PC-3 (cell line): ENCODE measurements around the gene MID1.

ENCODE experiments used
- CTCF ChIP-seq: fragments of 300-600 bp; sonication (generic); conservative IDR thresholded peaks from 2 replicates; pipeline ENCODE4 v1.5.1; 2017; ENCODE audit warnings: antibody characterized with exemption, low read depth, mild to moderate bottlenecking, low read length
- EZH2 ChIP-seq: fragments of 300-600 bp; sonication (generic); IDR thresholded peaks from one replicate; pipeline ENCODE4 v1.6.1; 2017; ENCODE audit warnings: antibody characterized with exemption, mild to moderate bottlenecking, low read length; ENCODE audit not compliant: unreplicated experiment
- EZH2phosphoT487 ChIP-seq: fragments of 300-600 bp; sonication (generic); IDR thresholded peaks from 2 replicates; pipeline ENCODE4 v1.6.1; 2018; ENCODE audit warnings: mild to moderate bottlenecking, antibody characterized with exemption, low read length, borderline replicate concordance

- no peak for TF ChIP-seq CTCF
- no peak for TF ChIP-seq EZH2
- TF ChIP-seq EZH2phosphoT487 = no peak
These were observed 215.9 kb downstream of the MID1 start for GRCh38 chrX:10404436-10404835.
